ENCODE measurements around the gene RNF187. TPM values are rescaled to one million over a fixed set of nuclear protein-coding genes. Genes with fewer than 3 reads are reported as not detected.

RNF187 gene
- total and polyA plus RNA-seq, 4 donors = 27.5 to 130 (median 37.2) TPM

DNA sequence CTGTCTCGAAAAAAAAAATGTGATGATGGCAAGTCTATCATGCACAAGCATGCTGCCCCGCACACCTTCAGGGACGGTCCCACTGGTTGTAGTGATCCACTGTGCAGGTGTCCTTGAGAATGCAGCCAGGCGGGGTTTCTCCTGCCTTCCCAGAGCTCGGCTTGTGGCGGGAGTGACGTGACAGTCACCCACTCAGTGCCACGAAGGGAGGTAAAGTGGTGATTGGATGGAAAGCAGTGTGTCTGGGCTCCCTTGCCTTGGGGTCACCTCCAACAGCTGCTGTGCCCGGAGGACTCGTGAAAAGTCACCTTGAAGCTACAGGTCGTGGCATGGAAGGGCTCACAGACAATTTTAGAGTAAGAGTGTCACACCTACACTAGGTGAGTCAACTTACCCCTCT, 37.0 kb upstream of the RNF187 start:
- TF ChIP-seq, protein P1, sequence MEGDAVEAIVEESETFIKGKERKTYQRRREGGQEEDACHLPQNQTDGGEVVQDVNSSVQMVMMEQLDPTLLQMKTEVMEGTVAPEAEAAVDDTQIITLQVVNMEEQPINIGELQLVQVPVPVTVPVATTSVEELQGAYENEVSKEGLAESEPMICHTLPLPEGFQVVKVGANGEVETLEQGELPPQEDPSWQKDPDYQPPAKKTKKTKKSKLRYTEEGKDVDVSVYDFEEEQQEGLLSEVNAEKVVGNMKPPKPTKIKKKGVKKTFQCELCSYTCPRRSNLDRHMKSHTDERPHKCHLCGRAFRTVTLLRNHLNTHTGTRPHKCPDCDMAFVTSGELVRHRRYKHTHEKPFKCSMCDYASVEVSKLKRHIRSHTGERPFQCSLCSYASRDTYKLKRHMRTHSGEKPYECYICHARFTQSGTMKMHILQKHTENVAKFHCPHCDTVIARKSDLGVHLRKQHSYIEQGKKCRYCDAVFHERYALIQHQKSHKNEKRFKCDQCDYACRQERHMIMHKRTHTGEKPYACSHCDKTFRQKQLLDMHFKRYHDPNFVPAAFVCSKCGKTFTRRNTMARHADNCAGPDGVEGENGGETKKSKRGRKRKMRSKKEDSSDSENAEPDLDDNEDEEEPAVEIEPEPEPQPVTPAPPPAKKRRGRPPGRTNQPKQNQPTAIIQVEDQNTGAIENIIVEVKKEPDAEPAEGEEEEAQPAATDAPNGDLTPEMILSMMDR (IDR thresholded peaks at IDR 0.05; ENCODE audit: control extremely low read depth, extremely low read depth) = no peak
- no peaks in the 10 kb centered on the region for H3K36me3 ChIP-seq (ENCODE audit: control insufficient read depth in 4 of 4, insufficient read depth in 4 of 4, low read length in 4 of 4)
- no peaks in the 10 kb centered on the region for H3K9me3 ChIP-seq (ENCODE audit: control insufficient read depth in 4 of 4, insufficient read depth in 3 of 4, low read length in 3 of 4)
- H3K9ac ChIP-seq (ENCODE audit: insufficient read depth in 1 of 2, low read length in 2 of 2) = no peak overlapping the region
- DNase-seq = no peak
- 89 to 99% methylated on average over 11 of the region's 11 CpGs for WGBS, 2 donors
- H3K27ac ChIP-seq (ENCODE audit: low read depth in 1 of 2, low read length in 1 of 2) = no peak overlapping the region
- peaks cover 0 to 12% (median 0%) of the 10 kb centered on the region in 5 donors for H3K4me1 ChIP-seq (ENCODE audit: control insufficient read depth in 5 of 5, insufficient read depth in 5 of 5, low read length in 5 of 5)
- no peak overlapping the region for H3K4me3 ChIP-seq
- no peak for ATAC-seq (ENCODE audit: insufficient read depth, low FRiP score)
- peaks cover 0 to 18% (median 8%) of the 10 kb centered on the region in 3 donors for H3K27me3 ChIP-seq (ENCODE audit: control insufficient read depth in 3 of 3, insufficient read depth in 3 of 3, low read length in 2 of 3)

DNA sequence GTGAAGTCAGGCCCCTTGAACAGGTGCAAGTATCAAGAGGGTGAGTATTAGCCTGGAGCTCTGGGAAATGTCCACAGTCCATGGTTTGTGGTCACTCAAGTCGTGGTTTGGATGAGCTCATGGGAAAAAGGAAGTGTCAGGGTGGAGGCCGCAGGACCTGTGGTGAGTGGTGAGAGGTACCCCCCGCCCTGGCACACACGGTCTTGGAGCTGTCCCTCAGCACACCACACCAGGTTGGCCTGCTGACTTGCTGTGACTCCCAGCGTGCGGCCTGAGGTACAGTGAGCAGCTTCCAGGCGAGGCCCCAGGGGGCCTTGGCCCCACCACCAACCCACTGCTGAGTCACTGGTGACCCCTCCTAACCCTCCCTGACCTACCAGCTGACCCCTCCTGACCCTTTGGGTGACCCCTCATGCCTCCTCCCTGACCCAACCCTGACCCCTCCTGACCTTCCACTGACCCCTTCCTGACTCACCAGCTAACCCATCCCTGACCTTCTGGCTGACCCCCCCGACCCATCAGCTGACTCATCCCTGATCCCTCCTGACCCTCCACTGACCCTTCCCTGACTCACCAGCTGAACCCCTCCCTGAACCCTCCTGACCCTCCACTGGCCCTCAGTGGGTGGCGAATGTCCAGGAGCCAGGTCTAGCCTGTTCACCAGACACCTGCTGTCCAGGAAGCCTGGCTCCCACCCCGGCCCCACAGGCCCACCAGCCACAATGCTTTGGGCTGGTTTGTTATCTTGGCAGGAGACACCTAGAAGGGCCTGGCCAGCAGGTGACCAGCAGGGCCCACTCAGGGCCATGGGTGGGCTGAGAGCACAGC, 34.8 kb upstream of the RNF187 start:
- WGBS, 2 donors = 72 to 82% methylated on average over 10 of the region's 10 CpGs
- no peaks in the 10 kb centered on the region for H3K36me3 ChIP-seq (ENCODE audit: control insufficient read depth in 4 of 4, insufficient read depth in 4 of 4, low read length in 4 of 4)
- no peak for DNase-seq

DNA sequence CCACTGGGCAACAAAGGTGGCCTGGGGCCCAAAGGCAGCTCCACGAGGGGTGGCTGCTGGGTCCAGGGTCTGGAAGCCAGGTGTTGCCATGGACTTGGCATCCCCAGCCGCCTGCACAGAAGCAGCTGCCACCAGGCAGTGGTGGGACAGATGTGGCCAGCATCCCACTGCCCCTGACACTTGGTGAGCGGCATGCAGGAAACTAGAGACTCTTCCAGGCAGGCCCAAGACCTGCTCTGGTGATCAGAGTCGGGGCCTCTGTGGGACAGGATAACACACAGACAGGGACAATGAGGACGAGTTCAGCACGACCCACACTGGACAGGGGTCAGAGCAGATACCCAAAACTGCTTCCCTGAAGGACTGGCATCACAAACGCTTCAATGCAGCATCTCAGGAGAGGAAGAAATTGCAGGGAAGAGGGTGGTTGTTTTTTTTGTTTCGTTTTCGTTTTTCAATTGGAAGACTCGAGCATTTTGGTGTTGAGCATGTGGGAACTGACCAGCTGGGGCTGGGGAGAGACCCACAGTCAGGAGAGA, 34.1 kb upstream of the RNF187 start:
- TF ChIP-seq, protein P1 (IDR thresholded peaks at IDR 0.05; ENCODE audit: control extremely low read depth, extremely low read depth) = no peak
- Histone ChIP-seq H3K36me3 (ENCODE audit: control insufficient read depth in 4 of 4, insufficient read depth in 4 of 4, low read length in 4 of 4) (no peaks in the 10 kb centered on the region), H3K27me3 (ENCODE audit: control insufficient read depth in 3 of 3, insufficient read depth in 3 of 3, low read length in 2 of 3) (peaks cover 0 to 4% (median 2%) of the 10 kb centered on the region in 3 donors), H3K27ac (ENCODE audit: low read depth in 1 of 2, low read length in 1 of 2) (no peak overlapping the region), H3K4me1 (ENCODE audit: control insufficient read depth in 5 of 5, insufficient read depth in 5 of 5, low read length in 5 of 5) (peaks cover 0 to 15% (median under 1%) of the 10 kb centered on the region in 5 donors), H3K4me3 (no peak overlapping the region), H3K9ac (ENCODE audit: insufficient read depth in 1 of 2, low read length in 2 of 2) (no peak overlapping the region), H3K9me3 (ENCODE audit: control insufficient read depth in 4 of 4, insufficient read depth in 3 of 4, low read length in 3 of 4) (no peaks in the 10 kb centered on the region)
- ATAC-seq (ENCODE audit: insufficient read depth, low FRiP score) (no peak), DNase-seq (no peak)
- WGBS, 2 donors = 81% methylated on average over 10 of the region's 10 CpGs

More for the DNA sequence above, 34.8 kb upstream of the RNF187 start:
- Histone ChIP-seq H3K27me3 (ENCODE audit: control insufficient read depth in 3 of 3, insufficient read depth in 3 of 3, low read length in 2 of 3) (peaks cover 0 to 6% (median 2%) of the 10 kb centered on the region in 3 donors), H3K9me3 (ENCODE audit: control insufficient read depth in 4 of 4, insufficient read depth in 3 of 4, low read length in 3 of 4) (no peaks in the 10 kb centered on the region), H3K4me1 (ENCODE audit: control insufficient read depth in 5 of 5, insufficient read depth in 5 of 5, low read length in 5 of 5) (peaks cover 0 to 13% (median 0%) of the 10 kb centered on the region in 5 donors), H3K4me3 (no peak overlapping the region), H3K9ac (ENCODE audit: insufficient read depth in 1 of 2, low read length in 2 of 2) (no peak overlapping the region), H3K27ac (ENCODE audit: low read depth in 1 of 2, low read length in 1 of 2) (no peak overlapping the region)
- no peak for ATAC-seq (ENCODE audit: insufficient read depth, low FRiP score)
- TF ChIP-seq, protein P1 (IDR thresholded peaks at IDR 0.05; ENCODE audit: control extremely low read depth, extremely low read depth) = no peak
